GM10847 (cell line): ENCODE measurements around the gene DRD2.

Source experiments
- POLR2A ChIP-seq: IDR thresholded peaks from 2 replicates; pipeline ENCODE4 v1.6.1; 2011; ENCODE audit not compliant: insufficient read length; ENCODE audit errors: extremely low read depth

The DRD2 gene

DNA sequence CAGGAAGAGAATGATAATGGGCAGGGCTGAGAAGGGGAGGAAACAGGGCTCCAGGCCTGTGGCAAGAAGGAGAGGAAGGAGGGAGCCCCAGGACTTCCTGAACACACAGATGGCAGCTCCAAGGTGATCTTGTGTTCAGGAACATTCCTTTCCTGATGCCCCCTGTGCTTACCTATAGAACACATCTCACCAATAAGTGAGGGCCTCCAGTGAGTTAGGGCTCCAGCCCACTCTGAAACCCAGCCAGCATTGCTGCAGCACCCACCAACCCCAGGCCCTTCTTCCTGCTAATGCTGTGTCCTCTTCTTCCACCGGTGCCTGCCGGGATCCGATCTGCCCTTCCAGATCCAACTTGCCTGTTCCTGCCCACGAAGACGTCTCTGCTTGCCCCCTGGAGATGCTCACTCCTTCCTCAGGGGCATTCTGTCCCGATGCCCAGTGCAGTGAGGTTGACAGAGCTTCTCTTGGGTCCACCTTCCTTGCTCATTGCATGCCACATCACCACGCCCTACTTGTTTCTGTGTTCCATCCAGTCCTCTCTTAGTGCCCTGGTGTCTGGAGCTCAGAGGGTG lies 70.3 kb downstream of the DRD2 start:
- TF ChIP-seq POLR2A, result no peak

DNA sequence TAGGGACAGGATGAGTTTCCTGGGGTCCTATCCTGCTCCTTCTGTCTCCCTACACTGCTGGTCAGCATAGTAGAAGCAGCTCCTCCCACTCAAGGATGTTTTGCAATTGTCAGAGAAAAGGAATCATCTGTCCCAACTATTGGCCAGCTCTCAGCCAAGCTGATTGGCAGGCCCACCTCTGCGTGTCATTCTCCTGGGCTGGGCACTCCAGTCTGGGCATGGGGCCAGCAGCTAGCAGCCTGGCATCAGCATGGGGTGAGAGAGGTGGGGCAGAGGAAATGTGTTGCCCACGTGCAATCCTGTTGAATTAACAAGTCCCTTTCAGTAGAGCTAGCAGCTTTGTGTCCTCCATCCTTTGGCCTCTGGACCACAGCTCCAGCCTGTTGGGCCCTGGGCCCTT lies 73.5 kb downstream of the DRD2 start:
- no peak for TF ChIP-seq POLR2A

DNA sequence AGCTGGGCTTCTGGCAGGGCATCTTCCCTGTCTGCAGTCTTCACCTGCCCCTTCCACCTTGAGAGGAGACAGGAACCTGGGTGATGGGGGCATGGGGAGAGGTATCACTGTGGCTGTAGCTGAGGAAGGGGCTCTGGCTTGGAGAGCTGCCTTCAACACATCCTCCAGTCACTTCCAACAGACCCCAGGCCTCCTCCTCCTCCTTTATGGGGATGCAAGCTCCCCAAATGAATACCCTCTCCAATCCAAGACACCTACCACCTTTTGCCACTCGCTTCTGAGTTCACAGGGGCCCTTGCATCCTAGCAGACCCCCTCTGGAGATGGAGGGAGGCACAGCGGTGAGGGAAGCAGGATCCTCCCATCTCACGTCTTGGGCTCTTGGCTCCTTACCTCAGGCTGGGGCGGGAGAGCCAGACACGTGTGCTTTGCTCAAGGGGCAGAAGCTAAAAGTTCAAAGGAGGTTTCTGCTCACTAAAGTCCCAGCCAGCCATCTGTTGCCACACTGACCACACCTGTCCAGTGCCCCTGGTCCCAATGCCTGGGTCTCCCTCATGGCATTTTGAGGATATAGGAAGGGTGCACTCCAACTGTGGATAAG lies 74.5 kb downstream of the DRD2 start:
- TF ChIP-seq POLR2A, result no peak

DNA sequence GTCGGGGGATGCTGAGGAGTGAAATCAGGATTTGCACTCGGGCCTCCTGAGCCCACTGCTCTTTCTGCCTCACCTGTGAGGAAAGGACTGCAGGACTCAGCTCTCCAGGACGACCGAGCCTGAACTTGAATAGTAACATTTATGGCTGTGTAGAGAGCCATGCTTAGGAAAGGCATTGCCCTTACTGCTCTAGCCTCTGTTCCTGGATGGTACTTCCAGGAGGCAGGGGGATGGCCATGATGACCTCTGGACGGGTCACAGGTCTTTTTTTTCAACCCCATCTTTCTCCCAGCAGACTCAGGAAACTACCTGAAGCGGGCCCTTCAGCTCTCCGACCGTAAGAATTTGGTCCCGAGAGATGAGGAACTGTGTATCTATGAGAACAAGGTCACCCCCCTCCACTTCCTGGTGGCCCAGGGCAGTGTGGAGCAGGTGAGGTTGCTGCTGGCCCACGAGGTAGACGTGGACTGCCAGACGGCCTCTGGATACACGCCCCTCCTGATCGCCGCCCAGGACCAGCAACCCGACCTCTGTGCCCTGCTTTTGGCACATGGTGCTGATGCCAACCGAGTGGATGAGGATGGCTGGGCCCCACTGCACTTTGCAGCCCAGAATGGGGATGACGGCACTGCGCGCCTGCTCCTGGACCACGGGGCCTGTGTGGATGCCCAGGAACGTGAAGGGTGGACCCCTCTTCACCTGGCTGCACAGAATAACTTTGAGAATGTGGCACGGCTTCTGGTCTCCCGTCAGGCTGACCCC lies 76.3 kb downstream of the DRD2 start:
- no peak for TF ChIP-seq POLR2A

DNA sequence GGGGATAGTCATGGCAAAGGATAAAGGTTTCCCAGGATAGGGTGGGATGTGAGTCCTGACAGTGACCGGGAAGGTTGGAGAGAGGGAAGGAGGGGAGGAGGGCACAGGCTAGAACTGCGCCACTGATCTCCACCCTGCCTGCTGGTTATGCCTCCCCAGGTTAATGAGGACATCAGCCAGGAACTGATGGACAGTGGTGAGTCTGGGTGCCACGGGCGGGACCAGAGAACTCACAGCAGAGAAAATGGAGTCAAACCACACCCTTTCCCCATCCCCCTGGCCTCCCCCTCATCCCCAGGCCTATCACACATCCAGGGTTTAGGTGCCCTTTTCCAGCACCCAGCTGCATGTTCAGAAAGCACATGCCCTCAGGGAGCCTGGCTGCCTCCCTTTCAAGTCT lies 77.4 kb downstream of the DRD2 start:
- TF ChIP-seq POLR2A, result no peak

DNA sequence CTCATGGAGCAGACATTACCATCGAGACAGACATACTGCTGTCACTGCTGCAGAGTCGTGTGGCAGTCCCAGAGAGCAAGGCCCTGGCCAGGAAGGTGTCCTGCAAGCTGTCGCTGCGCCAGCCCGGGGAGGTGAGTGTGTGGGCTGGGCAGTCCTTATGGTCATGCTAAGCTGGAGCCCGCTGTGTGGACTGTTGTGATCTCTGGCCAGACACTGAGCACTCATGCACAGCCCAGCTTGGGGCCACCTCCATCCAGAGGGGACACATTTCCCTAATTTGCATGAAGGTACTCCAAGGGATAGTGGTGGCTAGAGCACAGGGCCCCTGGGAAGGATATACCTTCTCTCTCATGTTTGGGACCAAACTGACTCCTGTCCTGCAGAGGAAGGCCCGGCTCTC lies 78.0 kb downstream of the DRD2 start:
- TF ChIP-seq POLR2A, result no peak

DNA sequence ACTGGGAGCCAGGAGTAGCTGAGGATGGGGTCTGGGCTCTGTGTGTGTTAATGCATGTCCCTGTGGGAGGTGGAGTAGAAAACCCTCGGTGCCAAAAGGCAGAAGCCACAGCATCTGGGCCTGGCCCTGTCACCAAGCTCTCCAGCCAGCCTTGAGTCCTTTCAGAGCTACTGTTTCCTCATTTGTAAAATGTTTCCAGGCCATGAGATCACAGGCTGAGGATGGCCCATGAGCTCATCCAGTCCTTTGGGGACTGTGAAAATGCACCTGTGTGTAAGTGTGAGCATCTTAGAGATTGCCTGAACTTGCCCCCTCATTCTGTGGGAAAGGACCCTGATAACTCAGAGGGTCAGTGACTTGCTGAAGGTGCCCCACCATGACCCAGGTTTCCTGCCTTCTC lies 78.5 kb downstream of the DRD2 start:
- no peak for TF ChIP-seq POLR2A

DNA sequence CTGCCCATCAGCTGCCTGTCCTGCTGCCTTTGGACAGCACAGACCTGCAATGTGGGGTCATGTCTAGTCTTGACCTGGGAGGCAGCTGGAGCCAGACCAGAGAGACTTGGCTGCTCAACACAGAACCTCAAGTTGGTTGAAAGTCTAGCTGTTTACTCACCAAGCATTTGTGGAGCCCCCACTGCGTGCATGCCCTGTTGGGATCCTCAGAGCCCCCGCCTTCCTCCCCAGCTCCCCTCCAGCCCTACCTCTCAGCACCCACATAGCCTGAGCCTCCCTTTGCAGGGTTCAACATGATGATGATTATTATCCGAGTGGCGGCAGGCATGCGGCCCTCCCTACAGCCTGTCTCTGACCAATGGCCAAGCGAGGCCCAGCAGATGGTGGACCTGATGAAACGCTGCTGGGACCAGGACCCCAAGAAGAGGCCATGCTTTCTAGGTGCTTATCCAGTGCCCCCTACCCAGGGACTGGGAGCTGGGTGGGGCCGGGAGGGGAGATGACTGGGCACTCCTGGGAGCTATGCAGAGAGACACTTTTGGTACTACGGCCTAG lies 79.3 kb downstream of the DRD2 start:
- TF ChIP-seq POLR2A, result no peak

DNA sequence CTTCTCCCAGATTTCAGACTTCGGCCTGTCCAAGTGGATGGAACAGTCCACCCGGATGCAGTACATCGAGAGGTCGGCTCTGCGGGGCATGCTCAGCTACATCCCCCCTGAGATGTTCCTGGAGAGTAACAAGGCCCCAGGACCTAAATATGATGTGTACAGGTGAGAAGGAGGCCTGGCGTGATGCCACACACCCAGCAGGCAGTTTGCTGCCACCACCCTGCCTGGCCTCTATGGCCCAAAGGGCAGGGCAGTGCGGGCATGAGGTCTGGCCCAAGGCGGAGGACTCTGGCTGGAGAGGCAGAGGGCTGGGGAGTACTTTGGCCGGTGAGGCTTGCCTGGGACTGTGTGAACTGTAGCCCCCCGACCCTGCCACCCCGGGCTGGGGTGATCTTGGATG lies 80.3 kb downstream of the DRD2 start:
- no peak for TF ChIP-seq POLR2A

DNA sequence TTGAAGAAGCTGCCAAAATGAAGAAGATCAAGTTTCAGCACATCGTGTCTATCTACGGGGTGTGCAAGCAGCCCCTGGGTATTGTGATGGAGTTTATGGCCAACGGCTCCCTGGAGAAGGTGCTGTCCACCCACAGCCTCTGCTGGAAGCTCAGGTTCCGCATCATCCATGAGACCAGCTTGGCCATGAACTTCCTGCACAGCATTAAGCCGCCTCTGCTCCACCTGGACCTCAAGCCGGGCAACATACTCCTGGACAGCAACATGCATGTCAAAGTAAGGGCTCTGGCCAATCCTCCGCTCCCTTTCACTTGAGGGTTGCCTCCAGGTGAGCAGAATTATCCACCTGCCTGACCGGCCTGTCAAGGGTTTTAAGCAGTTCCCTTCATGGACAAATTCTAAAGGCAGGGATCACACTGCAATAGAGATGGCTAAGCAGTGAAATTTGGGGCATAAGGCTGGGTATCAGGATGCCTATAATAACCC lies 81.7 kb downstream of the DRD2 start:
- TF ChIP-seq POLR2A, result no peak

DNA sequence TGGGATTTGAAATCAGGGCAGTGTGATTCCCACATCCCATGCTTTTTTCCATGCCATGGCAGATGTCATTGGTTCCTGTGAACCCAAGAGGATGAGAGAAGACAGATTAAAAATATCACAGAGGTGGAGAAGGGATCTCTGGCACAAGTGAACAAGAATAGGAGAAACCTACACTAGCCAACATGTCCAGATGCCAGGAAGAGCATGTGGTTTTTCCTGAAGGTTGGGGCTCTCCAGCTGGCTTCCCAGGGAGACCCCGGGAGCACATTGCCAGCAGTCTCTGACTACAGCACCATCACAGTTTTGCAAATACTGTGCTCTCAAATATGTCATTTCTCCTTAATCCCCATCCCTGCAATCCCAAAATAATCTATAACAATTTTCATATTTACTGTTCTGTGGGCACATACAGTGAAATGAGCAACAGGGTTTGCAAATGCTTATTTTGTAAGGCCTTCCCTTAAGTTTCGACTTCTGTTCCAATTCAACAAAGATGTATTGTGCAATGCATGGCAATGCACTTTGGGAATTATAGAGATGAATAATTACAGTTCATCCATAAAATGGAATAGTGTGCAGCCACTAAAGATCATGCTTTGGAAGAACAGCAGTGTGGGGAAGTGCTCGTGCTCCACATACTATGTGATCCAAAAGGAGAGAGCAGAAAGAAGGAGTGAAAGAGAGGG lies 82.8 kb downstream of the DRD2 start:
- no peak for TF ChIP-seq POLR2A

DNA sequence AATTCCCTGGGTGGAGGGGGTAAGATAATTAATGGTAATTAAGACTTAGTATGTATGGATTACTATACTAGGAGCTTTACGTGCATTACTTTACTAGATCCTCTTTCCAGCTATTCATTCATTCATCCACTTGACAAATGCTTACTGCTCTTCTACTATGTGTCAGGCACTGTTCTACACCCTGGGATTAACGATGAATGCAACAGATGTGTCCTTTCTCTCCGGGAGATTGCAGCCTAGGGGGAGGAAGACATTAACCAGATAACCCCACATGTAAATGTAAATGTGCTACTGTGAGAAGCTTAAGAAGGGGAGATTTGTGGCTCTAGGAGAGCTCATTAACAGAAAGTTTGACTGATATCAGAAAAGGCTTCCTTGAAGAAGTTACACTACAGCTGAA lies 85.9 kb downstream of the DRD2 start:
- TF ChIP-seq POLR2A, result no peak

DNA sequence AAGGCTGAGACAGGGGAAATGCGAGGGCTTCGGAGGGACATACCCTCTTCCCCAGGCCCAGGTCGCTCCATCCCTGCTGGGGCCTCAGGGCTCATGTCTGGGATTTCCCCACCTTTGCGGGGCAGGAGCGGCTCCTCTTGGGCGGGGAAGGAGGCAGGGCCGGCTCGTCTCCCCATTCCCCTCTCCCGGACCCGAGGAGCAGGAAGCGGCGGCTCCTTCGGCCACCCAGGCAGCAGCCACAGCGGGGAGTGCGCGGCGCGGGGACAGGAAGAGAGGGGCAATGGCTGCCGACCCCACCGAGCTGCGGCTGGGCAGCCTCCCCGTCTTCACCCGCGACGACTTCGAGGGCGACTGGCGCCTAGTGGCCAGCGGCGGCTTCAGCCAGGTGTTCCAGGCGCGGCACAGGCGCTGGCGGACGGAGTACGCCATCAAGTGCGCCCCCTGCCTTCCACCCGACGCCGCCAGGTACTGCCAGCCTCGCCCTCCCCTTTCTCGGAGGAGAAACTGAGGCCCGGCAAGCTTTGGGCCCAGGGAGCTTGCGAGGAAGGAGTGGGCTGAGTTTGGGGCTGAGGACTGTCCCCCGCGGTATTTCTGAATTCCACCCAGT lies 87.5 kb downstream of the DRD2 start, which contains the start of gene ANKK1:
TSS of gene ANKK1 (plus strand) at position 175 of the 607 bp plus-strand sequence. CDS start at position 281, 106 bp downstream.
- TF ChIP-seq POLR2A, result no peak

DNA sequence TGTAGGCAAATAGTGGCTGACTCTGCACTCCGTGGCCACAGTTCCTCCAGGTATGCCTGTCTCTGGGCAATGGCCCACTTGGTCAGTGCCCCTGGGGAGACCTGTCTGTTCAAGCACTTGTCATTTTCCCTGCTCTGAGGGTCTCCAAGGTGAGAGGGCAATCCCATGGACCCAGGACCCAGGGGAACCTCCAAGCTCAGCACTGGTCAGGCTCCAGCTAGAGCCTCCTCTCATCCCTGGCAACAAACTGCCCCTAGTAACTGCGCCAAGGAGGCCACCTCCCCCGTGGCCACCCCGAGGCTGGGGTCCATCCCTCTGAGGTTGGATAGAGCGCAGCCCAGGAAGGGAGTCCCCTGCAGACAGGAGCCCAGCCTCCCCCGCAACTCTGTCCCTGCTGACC lies 88.3 kb downstream of the DRD2 start:
- TF ChIP-seq POLR2A, result no peak

DNA sequence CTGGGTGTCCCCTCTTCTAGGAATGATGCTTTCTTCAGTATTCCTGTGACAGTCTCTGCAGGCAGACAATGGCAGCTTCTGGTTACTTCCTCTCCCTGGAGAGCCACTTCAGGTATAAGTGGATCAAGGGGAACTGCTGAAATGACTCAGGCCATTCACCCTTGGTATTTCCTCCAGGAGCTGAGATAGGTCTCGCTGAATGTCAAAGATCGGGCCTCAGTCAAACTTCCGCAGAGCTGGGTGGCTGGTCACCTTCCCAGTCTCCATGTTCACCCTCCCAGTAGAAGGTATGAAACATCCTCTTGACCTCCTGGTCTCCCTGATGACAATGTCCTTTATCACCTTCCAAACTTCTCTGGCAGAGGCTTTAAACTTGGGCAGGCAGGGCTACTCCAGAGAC lies 89.4 kb downstream of the DRD2 start:
- no peak for TF ChIP-seq POLR2A
